HG03196 (cell line): ENCODE measurements around the gene BRD2.

ENCODE experiments used
- ATAC-seq: cut with Tn5 transposase; IDR thresholded peaks from one replicate; pipeline ENCODE4 v1.9.1; 2021; ENCODE audit not compliant: unreplicated experiment

BRD2 gene

GRCh38 chr6:33023536-33023935 lies 55.1 kb downstream of the BRD2 start:
- ATAC-seq, result no peak

DNA sequence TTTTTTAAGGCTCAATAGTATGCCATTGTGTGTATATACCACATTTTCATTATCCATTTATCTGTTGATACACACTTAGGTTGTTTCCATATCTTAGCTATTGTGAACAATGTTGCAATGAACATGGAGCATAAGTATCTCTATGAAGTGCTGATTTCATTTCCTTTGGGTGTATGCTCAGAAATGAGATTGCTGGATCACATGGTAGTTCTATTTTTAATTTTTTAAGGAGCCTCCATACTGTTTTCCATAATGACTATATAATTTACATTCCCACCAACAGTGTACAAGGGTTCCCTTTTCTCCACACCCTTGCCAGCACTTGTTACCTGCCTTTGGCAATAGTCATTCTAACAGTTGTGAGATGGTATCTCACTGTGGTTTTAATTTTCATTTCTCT lies 56.1 kb downstream of the BRD2 start:
- ATAC-seq, result no peak

GRCh38 chr6:33028220-33028849 lies 59.9 kb downstream of the BRD2 start:
- ATAC-seq, result no peak

DNA sequence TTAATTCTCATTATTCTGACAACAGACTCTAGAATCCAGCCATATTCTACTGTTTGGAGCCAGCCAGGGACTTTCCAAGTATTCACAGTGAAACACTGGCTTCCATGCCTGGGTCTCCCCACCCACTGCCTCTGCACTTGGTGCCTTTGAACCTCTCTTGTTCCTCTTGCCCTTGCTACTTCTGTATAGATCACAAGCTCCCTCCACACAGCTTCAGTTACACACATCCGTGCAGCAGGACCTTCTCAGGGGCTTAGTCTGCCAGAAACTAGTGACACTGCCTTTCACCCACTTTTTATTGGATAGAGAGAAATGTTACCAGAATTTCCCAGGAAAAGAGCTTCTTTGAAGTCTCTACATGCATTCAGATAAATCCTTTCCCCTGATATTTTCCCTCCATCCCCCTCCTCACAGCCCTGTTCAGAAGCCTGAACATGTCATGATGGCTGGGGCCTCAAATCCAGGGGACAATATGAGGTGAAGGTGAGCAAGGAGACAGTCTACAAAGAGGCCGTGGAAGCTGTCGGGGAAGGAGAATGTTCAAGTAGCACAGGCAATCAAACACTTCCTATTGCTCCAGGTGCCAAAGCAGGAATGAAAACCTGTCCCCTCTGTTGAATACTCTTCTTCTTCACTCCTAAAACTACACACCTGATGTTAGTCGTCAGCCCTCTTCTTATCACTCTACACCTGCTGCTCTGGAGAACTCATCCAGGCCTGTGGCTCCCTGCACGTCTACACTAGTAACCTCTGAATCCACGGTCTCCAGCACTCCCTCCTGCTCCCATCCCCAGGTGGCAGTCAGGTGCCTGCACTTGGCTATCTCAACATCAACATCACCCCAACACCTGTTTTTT lies 61.2 kb downstream of the BRD2 start:
- peak; percentile 69 for ATAC-seq

DNA sequence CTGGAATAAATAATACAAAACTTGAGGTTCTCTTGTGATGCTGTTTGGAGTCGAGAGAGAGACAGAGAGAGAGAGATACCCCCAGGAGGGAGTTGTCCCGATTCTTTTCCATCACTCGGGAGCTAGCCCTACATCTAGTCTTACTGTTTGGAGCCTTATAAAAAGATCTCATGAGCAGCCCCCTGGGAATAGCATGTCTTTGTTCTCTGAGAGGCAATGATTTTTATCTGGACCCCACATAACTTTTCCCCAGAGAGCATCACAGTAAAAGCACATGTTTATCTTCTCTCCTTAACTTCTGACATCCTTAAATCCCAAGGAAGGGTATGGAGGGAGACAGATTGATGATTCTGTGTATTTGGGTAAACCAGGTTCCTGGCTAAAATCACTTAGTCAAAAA lies 61.9 kb downstream of the BRD2 start:
- ATAC-seq, result no peak
